ENCODE data around the gene TOX3. TPM values are rescaled to one million over a fixed set of nuclear protein-coding genes. Genes with fewer than 3 reads are reported as not detected.

Gene TOX3
- total and polyA plus RNA-seq, 2 of the 13 experiments (the other 11 are each of a cell fraction or from before 2014, with no cell fraction given) = 14.5 to 98.6 TPM

DNA sequence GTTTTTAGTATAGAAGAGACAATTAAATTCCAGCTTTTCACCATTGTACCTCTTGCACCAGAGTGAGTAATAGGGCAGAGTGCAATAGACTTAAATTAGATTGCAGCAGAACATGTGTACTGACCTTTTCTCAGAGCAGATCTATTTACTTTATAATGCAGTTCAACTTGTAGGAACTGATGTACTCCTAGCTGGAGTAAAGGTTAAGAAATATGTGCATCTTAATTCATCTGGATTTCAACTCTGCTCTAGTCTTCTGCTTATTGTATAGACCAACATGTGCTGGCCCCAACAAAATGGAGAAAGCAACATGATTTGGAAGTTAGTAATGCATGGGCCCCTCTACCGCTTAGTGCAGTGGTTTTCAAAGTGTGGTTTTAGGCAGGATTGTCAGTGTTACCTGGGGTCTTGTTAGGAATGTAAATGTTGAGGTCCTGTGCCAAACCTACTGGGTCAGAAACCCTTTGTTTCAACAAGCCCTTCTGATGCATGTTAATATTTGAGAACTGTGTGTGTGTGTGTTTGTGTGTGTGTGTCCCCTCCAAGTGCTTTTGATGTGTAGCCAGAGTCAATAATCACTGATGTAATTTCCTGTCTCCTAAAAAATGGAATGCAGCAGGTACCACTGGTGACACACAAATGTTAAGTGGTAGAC, 138.6 kb downstream of the TOX3 start (continued):
- TF ChIP-seq TSC22D2 (CRISPR knock-in tag; IDR thresholded peaks at IDR 0.05; ENCODE audit: borderline replicate concordance) (no peak), ZNF335 (CRISPR knock-in tag; IDR thresholded peaks at IDR 0.05) (no peak), ZNF331 (CRISPR knock-in tag; IDR thresholded peaks at IDR 0.05) (peak; percentile 75; the same call in 1 of the 2 replicates), ELF3 (CRISPR knock-in tag; IDR thresholded peaks at IDR 0.05) (peak; percentile 85), GABPB1 (CRISPR knock-in tag; IDR thresholded peaks at IDR 0.05) (peak; percentile 77), ATF2 (CRISPR knock-in tag; IDR thresholded peaks at IDR 0.05) (peak; percentile 76), ZNF232 (CRISPR knock-in tag; IDR thresholded peaks at IDR 0.05; ENCODE audit: borderline replicate concordance) (no peak), BRCA1 (CRISPR knock-in tag; IDR thresholded peaks at IDR 0.05) (0 out of 2 replicates have a peak, but pooled peaks have one; percentile 2), ZNF292 (CRISPR knock-in tag; IDR thresholded peaks at IDR 0.05; ENCODE audit: borderline replicate concordance, low read depth) (peak; percentile 73; the same call in 1 of the 2 replicates), REXO4 (CRISPR knock-in tag; IDR thresholded peaks at IDR 0.05; ENCODE audit: borderline replicate concordance) (no peak), TOPORS (CRISPR knock-in tag; IDR thresholded peaks at IDR 0.05) (0 out of 2 replicates have a peak, but pooled peaks have one; percentile 33), MAZ (IDR thresholded peaks at IDR 0.05; ENCODE audit: borderline replicate concordance, low read depth, low read length) (no peak), MAZ (CRISPR knock-in tag; IDR thresholded peaks at IDR 0.05; ENCODE audit: low read depth) (peak; percentile 71; the same call in 1 of the 2 replicates), ZNF776 (CRISPR knock-in tag; IDR thresholded peaks at IDR 0.05) (no peak), ZNF205 (CRISPR knock-in tag; IDR thresholded peaks at IDR 0.05) (no peak), ETV5 (CRISPR knock-in tag; IDR thresholded peaks at IDR 0.05; ENCODE audit: borderline replicate concordance) (peak; percentile 94)
- TF ChIP-seq, protein P1, sequence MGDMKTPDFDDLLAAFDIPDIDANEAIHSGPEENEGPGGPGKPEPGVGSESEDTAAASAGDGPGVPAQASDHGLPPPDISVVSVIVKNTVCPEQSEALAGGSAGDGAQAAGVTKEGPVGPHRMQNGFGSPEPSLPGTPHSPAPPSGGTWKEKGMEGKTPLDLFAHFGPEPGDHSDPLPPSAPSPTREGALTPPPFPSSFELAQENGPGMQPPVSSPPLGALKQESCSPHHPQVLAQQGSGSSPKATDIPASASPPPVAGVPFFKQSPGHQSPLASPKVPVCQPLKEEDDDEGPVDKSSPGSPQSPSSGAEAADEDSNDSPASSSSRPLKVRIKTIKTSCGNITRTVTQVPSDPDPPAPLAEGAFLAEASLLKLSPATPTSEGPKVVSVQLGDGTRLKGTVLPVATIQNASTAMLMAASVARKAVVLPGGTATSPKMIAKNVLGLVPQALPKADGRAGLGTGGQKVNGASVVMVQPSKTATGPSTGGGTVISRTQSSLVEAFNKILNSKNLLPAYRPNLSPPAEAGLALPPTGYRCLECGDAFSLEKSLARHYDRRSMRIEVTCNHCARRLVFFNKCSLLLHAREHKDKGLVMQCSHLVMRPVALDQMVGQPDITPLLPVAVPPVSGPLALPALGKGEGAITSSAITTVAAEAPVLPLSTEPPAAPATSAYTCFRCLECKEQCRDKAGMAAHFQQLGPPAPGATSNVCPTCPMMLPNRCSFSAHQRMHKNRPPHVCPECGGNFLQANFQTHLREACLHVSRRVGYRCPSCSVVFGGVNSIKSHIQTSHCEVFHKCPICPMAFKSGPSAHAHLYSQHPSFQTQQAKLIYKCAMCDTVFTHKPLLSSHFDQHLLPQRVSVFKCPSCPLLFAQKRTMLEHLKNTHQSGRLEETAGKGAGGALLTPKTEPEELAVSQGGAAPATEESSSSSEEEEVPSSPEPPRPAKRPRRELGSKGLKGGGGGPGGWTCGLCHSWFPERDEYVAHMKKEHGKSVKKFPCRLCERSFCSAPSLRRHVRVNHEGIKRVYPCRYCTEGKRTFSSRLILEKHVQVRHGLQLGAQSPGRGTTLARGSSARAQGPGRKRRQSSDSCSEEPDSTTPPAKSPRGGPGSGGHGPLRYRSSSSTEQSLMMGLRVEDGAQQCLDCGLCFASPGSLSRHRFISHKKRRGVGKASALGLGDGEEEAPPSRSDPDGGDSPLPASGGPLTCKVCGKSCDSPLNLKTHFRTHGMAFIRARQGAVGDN (CRISPR knock-in tag; IDR thresholded peaks at IDR 0.05) = no peak
- TF ChIP-seq, protein P2, sequence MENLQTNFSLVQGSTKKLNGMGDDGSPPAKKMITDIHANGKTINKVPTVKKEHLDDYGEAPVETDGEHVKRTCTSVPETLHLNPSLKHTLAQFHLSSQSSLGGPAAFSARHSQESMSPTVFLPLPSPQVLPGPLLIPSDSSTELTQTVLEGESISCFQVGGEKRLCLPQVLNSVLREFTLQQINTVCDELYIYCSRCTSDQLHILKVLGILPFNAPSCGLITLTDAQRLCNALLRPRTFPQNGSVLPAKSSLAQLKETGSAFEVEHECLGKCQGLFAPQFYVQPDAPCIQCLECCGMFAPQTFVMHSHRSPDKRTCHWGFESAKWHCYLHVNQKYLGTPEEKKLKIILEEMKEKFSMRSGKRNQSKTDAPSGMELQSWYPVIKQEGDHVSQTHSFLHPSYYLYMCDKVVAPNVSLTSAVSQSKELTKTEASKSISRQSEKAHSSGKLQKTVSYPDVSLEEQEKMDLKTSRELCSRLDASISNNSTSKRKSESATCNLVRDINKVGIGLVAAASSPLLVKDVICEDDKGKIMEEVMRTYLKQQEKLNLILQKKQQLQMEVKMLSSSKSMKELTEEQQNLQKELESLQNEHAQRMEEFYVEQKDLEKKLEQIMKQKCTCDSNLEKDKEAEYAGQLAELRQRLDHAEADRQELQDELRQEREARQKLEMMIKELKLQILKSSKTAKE (CRISPR knock-in tag; IDR thresholded peaks at IDR 0.05; ENCODE audit: borderline replicate concordance) = peak; percentile 32; the same call in 1 of the 2 replicates
